ENCODE measurements around the gene ADGRF3. TPM values are rescaled to one million over a fixed set of nuclear protein-coding genes. Genes with fewer than 3 reads are reported as not detected.

The ADGRF3 gene
- total and polyA plus RNA-seq, 2 donors (not counting 1 experiment from before 2014, with no cell fraction given): 0.47 to 1.00 TPM

GRCh38 chr2:26340831-26341230 is 5.8 kb downstream of the ADGRF3 start:
- H3K9me3 ChIP-seq (ENCODE audit: control extremely low read depth in 1 of 3, control insufficient read depth in 2 of 3, insufficient read depth in 1 of 3, low read length in 2 of 3): no peaks in the 10 kb centered on the region
- ChIA-PET POLR2A (no interaction called here), CTCF (no interaction called here)
- H3K79me2 ChIP-seq (ENCODE audit: control insufficient read depth, insufficient read depth, low read length): peaks cover 13% of the 10 kb centered on the region
- no peaks in the 10 kb centered on the region for H3K27me3 ChIP-seq (replicated peaks in 1 of 4; ENCODE audit: control extremely low read depth in 1 of 4, control insufficient read depth in 3 of 4, insufficient read depth in 4 of 4, low read length in 3 of 4)
- ATAC-seq (ENCODE audit: low read depth) (no peak), DNase-seq (no peak)
- H4K20me1 ChIP-seq (ENCODE audit: control insufficient read depth, insufficient read depth, low read length, poor library complexity, severe bottlenecking): no peaks in the 10 kb centered on the region
- Mint-ChIP-seq H3K27ac (no peak overlapping the region), H3K4me1 (peaks cover 12% of the 10 kb centered on the region), H3K9me3 (ENCODE audit: insufficient read depth) (no peaks in the 10 kb centered on the region), H3K4me3 (no peak overlapping the region), H3K27me3 (no peaks in the 10 kb centered on the region)
- 20% methylated on average over 1 of the region's 3 CpGs for WGBS (ENCODE audit: insufficient coverage)
- H3K9ac ChIP-seq (ENCODE audit: low read length): no peak overlapping the region
- peaks cover 9 to 11% of the 10 kb centered on the region in 2 donors for H3K4me1 ChIP-seq (ENCODE audit: control insufficient read depth in 2 of 2, insufficient read depth in 2 of 2, low read length in 2 of 2)
- intact Hi-C loops (cut with micrococcal nuclease): no loop called here
- H3K4me3 ChIP-seq (ENCODE audit: control extremely low read depth in 1 of 5, extremely low read depth in 1 of 5, insufficient read depth in 1 of 5, low read depth in 2 of 5, low read length in 4 of 5): no peak overlapping the region
- no peak overlapping the region for H3K27ac ChIP-seq (ENCODE audit: low read length in 2 of 2)
- TF ChIP-seq EZH2 (IDR thresholded peaks at IDR 0.05; ENCODE audit: borderline replicate concordance, insufficient read depth, low read depth, low read length, poor library complexity, severe bottlenecking): no peak
- no peak for TF ChIP-seq CTCF (IDR thresholded peaks at IDR 0.05)
- no peaks in the 10 kb centered on the region for H3K36me3 ChIP-seq (replicated peaks in 1 of 2; ENCODE audit: control extremely low read depth in 1 of 2, control insufficient read depth in 1 of 2, extremely low read depth in 1 of 2, insufficient read depth in 2 of 2, low read length in 1 of 2)
- no peak overlapping the region for H2AFZ ChIP-seq (ENCODE audit: insufficient read depth, low read depth, low read length, poor library complexity, severe bottlenecking)
- no peak overlapping the region for H3K4me2 ChIP-seq (replicated peaks; ENCODE audit: low read depth, low read length, poor library complexity, severe bottlenecking)

- POLR2A ChIA-PET: no interaction called here
- H3K79me2 ChIP-seq (ENCODE audit: control insufficient read depth, insufficient read depth, low read length): no peaks in the 10 kb centered on the region
- WGBS (ENCODE audit: insufficient coverage): 100% methylated on average over 1 of the region's 2 CpGs
Measured at GRCh38 chr2:26337298-26337697, 9.3 kb downstream of the ADGRF3 start.

More at GRCh38 chr2:26337298-26337697, 9.3 kb downstream of the ADGRF3 start:
- Histone ChIP-seq H3K9ac (ENCODE audit: low read length) (no peak overlapping the region), H3K27me3 (replicated peaks in 1 of 4; ENCODE audit: control extremely low read depth in 1 of 4, control insufficient read depth in 3 of 4, insufficient read depth in 4 of 4, low read length in 3 of 4) (no peaks in the 10 kb centered on the region), H3K4me3 (ENCODE audit: control extremely low read depth in 1 of 5, extremely low read depth in 1 of 5, insufficient read depth in 1 of 5, low read depth in 2 of 5, low read length in 4 of 5) (no peak overlapping the region), H3K9me3 (ENCODE audit: control extremely low read depth in 1 of 3, control insufficient read depth in 2 of 3, insufficient read depth in 1 of 3, low read length in 2 of 3) (no peaks in the 10 kb centered on the region), H3K27ac (ENCODE audit: low read length in 2 of 2) (no peak overlapping the region), H2AFZ (ENCODE audit: insufficient read depth, low read depth, low read length, poor library complexity, severe bottlenecking) (no peak overlapping the region), H3K36me3 (replicated peaks in 1 of 2; ENCODE audit: control extremely low read depth in 1 of 2, control insufficient read depth in 1 of 2, extremely low read depth in 1 of 2, insufficient read depth in 2 of 2, low read length in 1 of 2) (no peaks in the 10 kb centered on the region), H3K4me1 (ENCODE audit: control insufficient read depth in 2 of 2, insufficient read depth in 2 of 2, low read length in 2 of 2) (no peaks in the 10 kb centered on the region), H3K4me2 (replicated peaks; ENCODE audit: low read depth, low read length, poor library complexity, severe bottlenecking) (no peak overlapping the region), H4K20me1 (ENCODE audit: control insufficient read depth, insufficient read depth, low read length, poor library complexity, severe bottlenecking) (no peaks in the 10 kb centered on the region)
- Mint-ChIP-seq H3K27me3 (no peaks in the 10 kb centered on the region), H3K4me3 (no peak overlapping the region), H3K9me3 (ENCODE audit: insufficient read depth) (no peaks in the 10 kb centered on the region), H3K4me1 (no peaks in the 10 kb centered on the region), H3K27ac (no peak overlapping the region)
- no peak for DNase-seq
- ATAC-seq (ENCODE audit: low read depth): no peak
- TF ChIP-seq CTCF (IDR thresholded peaks at IDR 0.05) (no peak), EZH2 (IDR thresholded peaks at IDR 0.05; ENCODE audit: borderline replicate concordance, insufficient read depth, low read depth, low read length, poor library complexity, severe bottlenecking) (no peak)
- intact Hi-C loops (cut with micrococcal nuclease): no loop called here
- CTCF ChIA-PET: interaction anchor here (0.9 to 1.0 kb wide), 2 partner anchors 15 to 60 kb away, joined by 3 read pairs; no protein-coding TSS in a partner anchor
